GM19239 (cell line): ENCODE measurements around the gene FCGR1A.
"Not testable (repeated sequence)": the region's sequence is repeated elsewhere in the genome, so short reads cannot be mapped to it uniquely, and the experiment has no call there.

Experiments
- DNase-seq: peaks from one replicate; pipeline ENCODE4 v3.0.0; 2011; ENCODE audit warnings: low spot score; ENCODE audit not compliant: insufficient read length
- FAIRE-seq: peaks from 2 replicates; lab custom pipeline; 2011; peaks lifted over from hg19 to GRCh38; lab: Jason Lieb, UNC

Gene FCGR1A

GRCh38 chr1:149826555-149826954 is 44.1 kb downstream of the FCGR1A start:
- DNase-seq, FAIRE-seq: not testable (repeated sequence)

GRCh38 chr1:149831764-149832315 is 49.3 kb downstream of the FCGR1A start:
- not testable (repeated sequence) for FAIRE-seq, DNase-seq

- not testable (repeated sequence) for FAIRE-seq, DNase-seq
Measured at GRCh38 chr1:149832316-149833126, 50.0 kb downstream of the FCGR1A start.

- DNase-seq, FAIRE-seq: not testable (repeated sequence)
Measured at GRCh38 chr1:149833144-149833543, 50.6 kb downstream of the FCGR1A start.

- not testable (repeated sequence) for DNase-seq
- FAIRE-seq: peak; percentile 74
Measured at GRCh38 chr1:149841149-149841548, 58.7 kb downstream of the FCGR1A start.
